Measurements from ENCODE around the gene HTR2B. TPM values are rescaled to one million over a fixed set of nuclear protein-coding genes. Genes with fewer than 3 reads are reported as not detected.

HTR2B gene
- total RNA-seq, 2 experiments from 2014 or later: 2.1 to 2.2 TPM

DNA sequence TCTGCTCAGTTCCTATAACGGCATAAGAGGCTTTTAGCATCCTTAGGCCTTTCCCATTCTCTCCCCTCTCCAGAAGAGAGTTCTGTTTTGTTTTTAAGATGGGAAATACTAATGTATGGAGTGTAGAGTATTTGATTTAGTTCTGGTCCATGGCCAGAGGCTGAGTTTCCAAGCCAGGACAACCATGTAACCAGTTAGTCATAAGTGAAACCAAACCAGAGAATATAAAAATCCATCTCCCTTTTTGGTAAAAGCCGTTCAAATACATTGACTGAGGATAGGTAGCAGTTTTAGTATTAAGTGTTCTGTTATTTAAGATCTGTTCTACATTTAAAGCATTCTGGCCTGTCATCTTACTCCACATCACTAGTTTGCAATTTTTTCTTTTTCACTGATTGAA, 65.1 kb downstream of the HTR2B start:
- Mint-ChIP-seq H3K36me3 (ENCODE audit: low read depth) (peaks cover 18% of the 10 kb centered on the region), H3K4me3 (no peak overlapping the region), H3K9me3 (no peaks in the 10 kb centered on the region), H3K4me1 (peaks cover 36% of the 10 kb centered on the region), H3K27me3 (no peaks in the 10 kb centered on the region), H3K27ac (no peak overlapping the region)
- POLR2A ChIA-PET: no interaction called here
- CTCF ChIA-PET: interaction anchor here (0.9 kb wide), 1 partner anchor 10 kb away, joined by 3 read pairs; no protein-coding TSS in a partner anchor
- no peak for DNase-seq

DNA sequence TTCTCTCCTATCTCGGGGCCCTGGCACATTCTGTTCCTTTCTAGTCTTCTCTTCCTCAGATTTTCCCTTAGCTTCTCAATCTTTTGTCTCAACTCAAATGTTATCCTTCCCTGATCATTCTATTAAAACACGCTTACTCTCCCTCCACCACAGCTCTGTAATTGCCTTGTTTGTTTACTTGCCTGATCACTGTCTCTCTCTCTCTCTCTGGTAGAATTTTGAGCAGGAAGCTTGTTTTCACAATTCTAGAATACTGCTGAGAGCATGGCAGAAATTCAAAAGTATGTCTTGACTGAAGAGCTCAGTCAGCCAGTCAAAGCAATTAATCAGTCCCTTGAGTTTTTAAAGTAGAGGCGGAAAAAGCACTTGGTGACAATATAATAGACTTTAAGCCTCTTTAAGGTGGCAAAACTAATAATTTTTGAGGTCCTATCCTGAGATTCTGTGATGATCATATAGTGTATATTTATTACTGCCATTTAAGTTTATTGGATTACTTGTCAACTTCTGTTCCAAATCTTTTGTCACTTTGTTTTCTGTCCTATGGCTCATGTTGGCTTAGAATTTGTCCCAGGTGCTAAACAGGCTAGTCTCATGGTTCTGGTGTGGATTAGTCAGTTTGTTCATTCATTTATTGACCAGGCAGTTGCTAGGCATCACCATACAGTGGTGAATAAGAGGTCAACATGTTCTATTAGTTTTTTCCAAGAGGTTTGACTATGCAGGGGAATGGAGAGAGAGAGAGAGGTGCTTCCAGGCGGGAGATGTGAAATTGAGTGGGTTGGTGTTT, 65.9 kb downstream of the HTR2B start:
- Mint-ChIP-seq H3K36me3 (ENCODE audit: low read depth) (peaks cover 17% of the 10 kb centered on the region), H3K27me3 (no peaks in the 10 kb centered on the region)
- CTCF ChIA-PET: interaction anchor here (0.9 to 1.1 kb wide), 4 partner anchors 7 to 732 kb away, joined by 3 read pairs; partner anchors contain the start of gene SP140L

More for the DNA sequence above, 65.9 kb downstream of the HTR2B start:
- Mint-ChIP-seq H3K4me1 (peaks cover 40% of the 10 kb centered on the region), H3K4me3 (peak overlapping the region; percentile 93), H3K27ac (no peak overlapping the region), H3K9me3 (no peaks in the 10 kb centered on the region)
- no peak for DNase-seq
- POLR2A ChIA-PET: no interaction called here

Other genes starting within 250 kb of the HTR2B start
- 1 to 10 TPM; 9.2 to 9.4 TPM for gene GPR55, start 199.8 kb downstream of the HTR2B start, total RNA-seq
- under 1 TPM in 1 of 2 experiments, not detected in 1; 0.71 TPM for gene SPATA3, start 128.9 kb downstream of the HTR2B start, total RNA-seq
- gene C2orf72, start 87.5 kb downstream of the HTR2B start, total RNA-seq: under 1 TPM in 1 of 2 experiments, not detected in 1; 0.15 TPM
- gene PSMD1, start 68.2 kb downstream of the HTR2B start, total RNA-seq: 100 to 1,000 TPM in 1 of 2 experiments, 10 to 100 TPM in 1; 80.5 to 101 TPM
- under 1 TPM; 0.45 to 0.58 TPM for gene ARMC9, start 73.6 kb upstream of the HTR2B start, total RNA-seq

Measured in activated CD4-positive, alpha-beta T cell treated with anti-CD3 and anti-CD28 coated beads, Interleukin-2, amount 10 ng/mL, durations not matched to agents 7 days and 5 days (primary cell).